WI38 (cell line): ENCODE data around the gene CUEDC2.
"Not testable (repeated sequence)": the region's sequence is repeated elsewhere in the genome, so short reads cannot be mapped to it uniquely, and the experiment has no call there.

ENCODE experiments used
- H3K4me3 ChIP-seq: 2 replicates; pipeline ENCODE4 v1.5.1; 2011; ENCODE audit warnings: low read depth, mild to moderate bottlenecking, control low read depth, low read length
- TF ChIP-seq, protein P1 (sequence below): IDR thresholded peaks from 2 replicates; pipeline ENCODE4 v1.5.1; 2012; ENCODE audit warnings: low read depth, mild to moderate bottlenecking, control low read depth, low read length

CUEDC2 gene

GRCh38 chr10:102461187-102462054 lies 29.0 kb upstream of the CUEDC2 start:
- TF ChIP-seq, protein P1, sequence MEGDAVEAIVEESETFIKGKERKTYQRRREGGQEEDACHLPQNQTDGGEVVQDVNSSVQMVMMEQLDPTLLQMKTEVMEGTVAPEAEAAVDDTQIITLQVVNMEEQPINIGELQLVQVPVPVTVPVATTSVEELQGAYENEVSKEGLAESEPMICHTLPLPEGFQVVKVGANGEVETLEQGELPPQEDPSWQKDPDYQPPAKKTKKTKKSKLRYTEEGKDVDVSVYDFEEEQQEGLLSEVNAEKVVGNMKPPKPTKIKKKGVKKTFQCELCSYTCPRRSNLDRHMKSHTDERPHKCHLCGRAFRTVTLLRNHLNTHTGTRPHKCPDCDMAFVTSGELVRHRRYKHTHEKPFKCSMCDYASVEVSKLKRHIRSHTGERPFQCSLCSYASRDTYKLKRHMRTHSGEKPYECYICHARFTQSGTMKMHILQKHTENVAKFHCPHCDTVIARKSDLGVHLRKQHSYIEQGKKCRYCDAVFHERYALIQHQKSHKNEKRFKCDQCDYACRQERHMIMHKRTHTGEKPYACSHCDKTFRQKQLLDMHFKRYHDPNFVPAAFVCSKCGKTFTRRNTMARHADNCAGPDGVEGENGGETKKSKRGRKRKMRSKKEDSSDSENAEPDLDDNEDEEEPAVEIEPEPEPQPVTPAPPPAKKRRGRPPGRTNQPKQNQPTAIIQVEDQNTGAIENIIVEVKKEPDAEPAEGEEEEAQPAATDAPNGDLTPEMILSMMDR: no peak
- H3K4me3 ChIP-seq: peak overlapping the region; percentile 53

- TF ChIP-seq, protein P1: no peak
- H3K4me3 ChIP-seq: peak overlapping the region; percentile 53
Measured at GRCh38 chr10:102460836-102461186, 28.4 kb upstream of the CUEDC2 start.

- H3K4me3 ChIP-seq: no peak overlapping the region
- TF ChIP-seq, protein P1: no peak
Measured at GRCh38 chr10:102458656-102459055, 26.3 kb upstream of the CUEDC2 start.

DNA sequence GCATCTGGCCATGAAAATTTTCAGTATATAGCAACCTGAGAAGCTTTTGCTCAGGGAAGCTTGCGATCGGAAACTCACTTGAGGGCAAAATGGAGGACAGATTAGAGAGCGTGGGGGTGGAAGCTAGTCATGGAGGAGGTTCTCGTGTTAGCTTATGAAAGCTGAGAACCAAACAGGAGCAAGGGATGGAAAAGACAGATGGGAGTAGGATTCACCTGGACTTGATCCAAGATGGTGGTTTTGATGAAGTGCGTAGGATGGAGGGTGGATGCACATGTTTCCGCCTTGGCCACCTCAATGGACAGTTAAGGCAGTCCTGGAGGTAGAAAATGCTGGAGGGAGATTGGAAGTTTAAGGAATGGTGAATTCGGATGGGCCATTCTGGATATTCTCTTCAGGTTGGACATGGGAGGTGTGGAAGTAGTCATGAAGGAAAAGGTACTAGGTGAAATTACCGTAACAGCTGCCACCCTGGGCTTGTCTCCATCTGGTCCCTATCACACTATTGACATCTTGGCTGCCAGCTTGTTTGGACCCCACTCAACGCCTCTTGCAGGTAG lies 25.3 kb upstream of the CUEDC2 start:
- TF ChIP-seq, protein P1: no peak
- no peak overlapping the region for H3K4me3 ChIP-seq

GRCh38 chr10:102455893-102456471 lies 23.6 kb upstream of the CUEDC2 start:
- no peak overlapping the region for H3K4me3 ChIP-seq
- TF ChIP-seq, protein P1: no peak

GRCh38 chr10:102454662-102455487 lies 22.5 kb upstream of the CUEDC2 start:
- not testable (repeated sequence) for H3K4me3 ChIP-seq

DNA sequence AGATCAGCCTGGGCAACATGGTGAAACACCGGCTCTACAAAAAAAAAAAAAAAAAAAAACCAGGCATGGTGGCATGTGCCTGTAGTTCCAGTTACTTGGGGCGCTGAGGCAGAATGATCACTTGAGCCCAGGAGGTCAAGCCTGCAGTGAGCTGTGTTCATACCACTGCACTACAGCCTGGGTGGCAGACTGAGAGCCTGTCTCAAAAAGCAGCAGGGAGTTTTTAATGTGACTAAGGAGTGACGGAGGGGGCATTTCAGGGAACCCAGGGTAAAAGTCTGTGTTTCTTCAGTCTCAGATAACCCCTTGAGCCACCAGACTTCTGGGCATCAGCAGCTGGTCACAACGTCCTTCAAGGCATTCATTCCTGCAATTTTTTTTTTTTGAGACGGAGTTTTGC lies 21.1 kb upstream of the CUEDC2 start:
- no peak overlapping the region for H3K4me3 ChIP-seq
- TF ChIP-seq, protein P1: no peak
